GM08714 (cell line): ENCODE measurements around the gene FOXJ1.
A peak's percentile ranks its signal among the peaks of the same experiment; 100 is the strongest.
"Not testable (repeated sequence)": the region's sequence is repeated elsewhere in the genome, so short reads cannot be mapped to it uniquely, and the experiment has no call there.

Source experiments
- H3K4me3 ChIP-seq: fragments of 200-500 bp; sonication (Bioruptor generic); 2 replicates; pipeline ENCODE4 v1.5.1; 2014; ENCODE audit warnings: mild to moderate bottlenecking, low read length, inconsistent platforms
- ZNF274 ChIP-seq: IDR thresholded peaks from 2 replicates; pipeline ENCODE4 v1.6.1; 2012; ENCODE audit warnings: mild to moderate bottlenecking, low read depth, low read length

The FOXJ1 gene

GRCh38 chr17:76141212-76142038 lies at the start of gene FOXJ1:
TSS of gene FOXJ1 (minus strand) at chr17:76141245. CDS start at chr17:76140395, 850 bp downstream.
- no peak for TF ChIP-seq ZNF274
- peak within 1 kb of the TSS; percentile 27; the same call in 1 of the 2 replicates for H3K4me3 ChIP-seq

- no peak overlapping the region for H3K4me3 ChIP-seq
- TF ChIP-seq ZNF274: no peak
Measured at GRCh38 chr17:76189741-76190140, 48.7 kb upstream of the FOXJ1 start.

- H3K4me3 ChIP-seq: no peak overlapping the region
- TF ChIP-seq ZNF274: no peak
Measured at GRCh38 chr17:76189247-76189646, 48.2 kb upstream of the FOXJ1 start.

- no peak for TF ChIP-seq ZNF274
- no peak overlapping the region for H3K4me3 ChIP-seq
Measured at GRCh38 chr17:76188213-76189016, 47.4 kb upstream of the FOXJ1 start.

GRCh38 chr17:76186774-76187173 lies 45.7 kb upstream of the FOXJ1 start:
- not testable (repeated sequence) for H3K4me3 ChIP-seq

GRCh38 chr17:76184290-76184689 lies 43.2 kb upstream of the FOXJ1 start:
- TF ChIP-seq ZNF274: no peak
- H3K4me3 ChIP-seq: no peak overlapping the region

GRCh38 chr17:76182016-76182764 lies 41.1 kb upstream of the FOXJ1 start:
- no peak for TF ChIP-seq ZNF274
- no peak overlapping the region for H3K4me3 ChIP-seq

- no peak for TF ChIP-seq ZNF274
- H3K4me3 ChIP-seq: no peak overlapping the region
Measured at GRCh38 chr17:76179496-76180467, 38.7 kb upstream of the FOXJ1 start.

GRCh38 chr17:76178124-76178523 lies 37.1 kb upstream of the FOXJ1 start:
- H3K4me3 ChIP-seq: no peak overlapping the region
- no peak for TF ChIP-seq ZNF274

- H3K4me3 ChIP-seq: no peak overlapping the region
- no peak for TF ChIP-seq ZNF274
Measured at GRCh38 chr17:76176701-76177574, 35.9 kb upstream of the FOXJ1 start.

GRCh38 chr17:76174037-76174436 lies 33.0 kb upstream of the FOXJ1 start:
- H3K4me3 ChIP-seq: no peak overlapping the region
- TF ChIP-seq ZNF274: no peak

GRCh38 chr17:76173474-76173873 lies 32.4 kb upstream of the FOXJ1 start:
- H3K4me3 ChIP-seq: no peak overlapping the region

More at GRCh38 chr17:76173474-76173873, 32.4 kb upstream of the FOXJ1 start:
- TF ChIP-seq ZNF274: no peak
